Measurements from ENCODE around the gene GSTO2. TPM values are rescaled to one million over a fixed set of nuclear protein-coding genes. Genes with fewer than 3 reads are reported as not detected.

GSTO2 gene
- total RNA-seq, 4 donors from 2014 or later: 0.71 to 2.3 (median 1.4) TPM; not detected in 1

GRCh38 chr10:104277785-104278184 is 8.8 kb downstream of the GSTO2 start:
- intact Hi-C loops (cut with DNase I; ENCODE audit: low total_unique reads): no loop called here

DNA sequence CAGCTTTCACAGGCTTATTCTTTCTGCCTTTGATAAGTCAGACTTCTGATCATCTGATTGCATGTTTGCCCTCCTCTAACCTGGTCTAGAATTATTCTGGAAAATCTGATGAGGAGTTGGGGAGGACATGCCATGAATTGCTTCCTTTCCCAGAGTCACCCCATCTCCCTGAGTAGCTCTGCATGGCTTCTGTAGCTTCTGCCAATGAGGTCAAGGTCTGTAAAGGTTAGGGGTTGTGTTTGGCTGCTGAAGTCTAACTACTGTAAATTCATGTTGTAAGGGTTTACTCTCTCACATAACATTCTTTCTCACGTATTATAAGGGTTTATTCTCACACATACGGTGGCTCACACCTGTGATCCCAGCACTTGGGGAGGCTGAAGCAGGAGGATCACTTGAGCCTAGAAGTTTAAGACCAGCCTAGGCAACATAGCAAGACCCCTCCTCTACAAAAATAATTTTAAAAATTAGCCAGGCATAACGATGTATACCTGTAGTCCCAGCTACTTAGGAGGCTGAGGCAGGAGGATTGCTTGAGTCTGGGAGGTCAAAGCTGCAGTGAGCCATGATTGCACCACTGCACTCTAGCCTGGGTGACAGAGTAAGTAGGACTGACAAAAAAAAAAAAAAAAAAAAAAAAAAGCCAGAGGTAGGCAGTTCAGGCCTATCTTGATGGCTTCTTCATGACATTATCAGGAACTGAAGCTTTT is 10.7 kb downstream of the GSTO2 start:
- DNase-seq: no peak

More at GRCh38 chr10:104277785-104278184, 8.8 kb downstream of the GSTO2 start:
- no peaks in the 10 kb centered on the region for H3K36me3 ChIP-seq
- H3K9me3 ChIP-seq: no peaks in the 10 kb centered on the region
- peaks cover 0 to 11% (median 7%) of the 10 kb centered on the region in 3 donors for H3K27me3 ChIP-seq
- DNase-seq (no peak), ATAC-seq (no peak)
- H3K27ac ChIP-seq: no peak overlapping the region
- no peak for TF ChIP-seq POLR2A (IDR thresholded peaks at IDR 0.05)
- TF ChIP-seq, protein P1, sequence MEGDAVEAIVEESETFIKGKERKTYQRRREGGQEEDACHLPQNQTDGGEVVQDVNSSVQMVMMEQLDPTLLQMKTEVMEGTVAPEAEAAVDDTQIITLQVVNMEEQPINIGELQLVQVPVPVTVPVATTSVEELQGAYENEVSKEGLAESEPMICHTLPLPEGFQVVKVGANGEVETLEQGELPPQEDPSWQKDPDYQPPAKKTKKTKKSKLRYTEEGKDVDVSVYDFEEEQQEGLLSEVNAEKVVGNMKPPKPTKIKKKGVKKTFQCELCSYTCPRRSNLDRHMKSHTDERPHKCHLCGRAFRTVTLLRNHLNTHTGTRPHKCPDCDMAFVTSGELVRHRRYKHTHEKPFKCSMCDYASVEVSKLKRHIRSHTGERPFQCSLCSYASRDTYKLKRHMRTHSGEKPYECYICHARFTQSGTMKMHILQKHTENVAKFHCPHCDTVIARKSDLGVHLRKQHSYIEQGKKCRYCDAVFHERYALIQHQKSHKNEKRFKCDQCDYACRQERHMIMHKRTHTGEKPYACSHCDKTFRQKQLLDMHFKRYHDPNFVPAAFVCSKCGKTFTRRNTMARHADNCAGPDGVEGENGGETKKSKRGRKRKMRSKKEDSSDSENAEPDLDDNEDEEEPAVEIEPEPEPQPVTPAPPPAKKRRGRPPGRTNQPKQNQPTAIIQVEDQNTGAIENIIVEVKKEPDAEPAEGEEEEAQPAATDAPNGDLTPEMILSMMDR (IDR thresholded peaks at IDR 0.05 in 4 of 5, conservative IDR thresholded peaks at IDR 0.05 in 1 of 5): no peak
- H3K4me3 ChIP-seq: no peak overlapping the region
- no peaks in the 10 kb centered on the region for H3K4me1 ChIP-seq
- in situ Hi-C loops (cut with MboI; ENCODE audit: low sequenced_read_pairs in 4 of 4): no loop called here

DNA sequence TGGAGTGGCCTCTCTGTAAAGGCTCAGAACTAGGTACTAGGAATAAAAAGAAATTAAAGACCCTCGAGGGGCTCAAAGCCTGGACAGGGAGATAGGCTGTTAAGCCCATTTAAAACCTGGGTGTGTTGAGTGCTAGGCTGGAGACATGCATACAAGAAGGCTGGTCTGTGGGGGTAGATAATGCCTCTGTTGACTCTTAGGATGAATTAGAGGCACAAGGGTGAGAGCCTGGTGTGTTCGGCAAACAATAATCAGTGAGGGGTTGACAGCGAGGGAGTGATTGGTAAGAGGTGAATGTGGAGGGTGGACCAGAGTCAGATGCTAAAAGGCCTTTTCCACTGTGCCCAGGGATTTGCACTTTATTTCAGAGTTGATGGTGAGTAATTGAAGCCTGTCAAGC is 12.7 kb downstream of the GSTO2 start:
- Histone ChIP-seq H3K27me3 (no peaks in the 10 kb centered on the region), H3K4me1 (no peaks in the 10 kb centered on the region), H3K4me3 (no peak overlapping the region), H3K27ac (no peak overlapping the region), H3K9me3 (no peaks in the 10 kb centered on the region), H3K36me3 (no peaks in the 10 kb centered on the region)
- intact Hi-C loops (cut with DNase I; ENCODE audit: low total_unique reads) (no loop called here), in situ Hi-C loops (cut with MboI; ENCODE audit: low sequenced_read_pairs in 4 of 4) (no loop called here)
- no peak for DNase-seq
- ATAC-seq: no peak
- TF ChIP-seq POLR2A (IDR thresholded peaks at IDR 0.05): no peak
- TF ChIP-seq, protein P1 (IDR thresholded peaks at IDR 0.05 in 4 of 5, conservative IDR thresholded peaks at IDR 0.05 in 1 of 5): no peak

More for the DNA sequence above, 10.7 kb downstream of the GSTO2 start:
- Histone ChIP-seq H3K4me3 (no peak overlapping the region), H3K27ac (no peak overlapping the region), H3K27me3 (peaks cover 0 to 8% (median 7%) of the 10 kb centered on the region in 3 donors), H3K9me3 (no peaks in the 10 kb centered on the region), H3K36me3 (no peaks in the 10 kb centered on the region), H3K4me1 (no peaks in the 10 kb centered on the region)
- TF ChIP-seq POLR2A (IDR thresholded peaks at IDR 0.05): no peak
- intact Hi-C loops (cut with DNase I; ENCODE audit: low total_unique reads): no loop called here
- in situ Hi-C loops (cut with MboI; ENCODE audit: low sequenced_read_pairs in 4 of 4): no loop called here
- no peak for ATAC-seq

- Histone ChIP-seq H3K4me1 (no peaks in the 10 kb centered on the region), H3K27ac (no peak overlapping the region), H3K36me3 (no peaks in the 10 kb centered on the region), H3K4me3 (no peak overlapping the region), H3K9me3 (no peaks in the 10 kb centered on the region), H3K27me3 (no peaks in the 10 kb centered on the region)
- TF ChIP-seq POLR2A (IDR thresholded peaks at IDR 0.05): no peak
- TF ChIP-seq, protein P1 (IDR thresholded peaks at IDR 0.05 in 4 of 5, conservative IDR thresholded peaks at IDR 0.05 in 1 of 5): no peak
- in situ Hi-C loops (cut with MboI; ENCODE audit: low sequenced_read_pairs in 4 of 4) (no loop called here), intact Hi-C loops (cut with DNase I; ENCODE audit: low total_unique reads) (no loop called here)
- DNase-seq (no peak), ATAC-seq (no peak)
These were observed 15.9 kb downstream of the GSTO2 start for GRCh38 chr10:104284846-104285245.

GRCh38 chr10:104286939-104287338 is 18.0 kb downstream of the GSTO2 start:
- no peaks in the 10 kb centered on the region for H3K4me1 ChIP-seq
- in situ Hi-C loops (cut with MboI; ENCODE audit: low sequenced_read_pairs in 4 of 4): no loop called here
- no peak for ATAC-seq

More at GRCh38 chr10:104286939-104287338, 18.0 kb downstream of the GSTO2 start:
- Histone ChIP-seq H3K4me3 (no peak overlapping the region), H3K9me3 (no peaks in the 10 kb centered on the region), H3K36me3 (no peaks in the 10 kb centered on the region), H3K27me3 (no peaks in the 10 kb centered on the region), H3K27ac (no peak overlapping the region)
- DNase-seq: no peak
- intact Hi-C loops (cut with DNase I; ENCODE audit: low total_unique reads): no loop called here
- TF ChIP-seq, protein P1 (IDR thresholded peaks at IDR 0.05 in 4 of 5, conservative IDR thresholded peaks at IDR 0.05 in 1 of 5): no peak
- no peak for TF ChIP-seq POLR2A (IDR thresholded peaks at IDR 0.05)

Measured in gastrocnemius medialis (tissue), 4 donors.